ENCODE results near the gene ZBED2.

ZBED2 gene

GRCh38 chr3:111585217-111585616 lies 9.9 kb downstream of the ZBED2 start (continued):
- TF ChIP-seq REST (tag by site-specific recombination; IDR thresholded peaks at IDR 0.05) (no peak), ZSCAN23 (tag by site-specific recombination; IDR thresholded peaks at IDR 0.05) (no peak), ZNF488 (tag by site-specific recombination; IDR thresholded peaks at IDR 0.05) (no peak), ZNF324 (tag by site-specific recombination; IDR thresholded peaks at IDR 0.05) (no peak)

- Histone ChIP-seq H3K4me1 (ENCODE audit: control insufficient read depth, insufficient read depth, low read length) (no peaks in the 10 kb centered on the region), H3K9me3 (ENCODE audit: control insufficient read depth, insufficient read depth, low read depth, low read length) (no peaks in the 10 kb centered on the region), H3K27ac (ENCODE audit: extremely low read depth, low read depth, low read length) (no peak overlapping the region), H3K36me3 (ENCODE audit: control insufficient read depth in 2 of 2, insufficient read depth in 1 of 2, low read length in 2 of 2) (no peaks in the 10 kb centered on the region), H3K4me3 (ENCODE audit: low read depth, low read length) (no peak overlapping the region)
- ChIA-PET CTCF (no interaction called here), POLR2A (no interaction called here)
- TF ChIP-seq ZNF248 (tag by site-specific recombination; IDR thresholded peaks at IDR 0.05) (no peak), TRIM28 (IDR thresholded peaks at IDR 0.05; ENCODE audit: borderline replicate concordance, low read length) (no peak), KLF16 (tag by site-specific recombination; IDR thresholded peaks at IDR 0.05) (no peak), ZNF175 (tag by site-specific recombination; IDR thresholded peaks at IDR 0.05) (no peak), BCL6B (tag by site-specific recombination; IDR thresholded peaks at IDR 0.05) (no peak), ZBTB6 (tag by site-specific recombination; IDR thresholded peaks at IDR 0.05) (no peak), ZNF274 (IDR thresholded peaks at IDR 0.05; ENCODE audit: low read length) (no peak), ZNF274 (tag by site-specific recombination; IDR thresholded peaks at IDR 0.05; ENCODE audit: borderline replicate concordance) (no peak), ZNF664 (tag by site-specific recombination; IDR thresholded peaks at IDR 0.05) (no peak), ZNF677 (tag by site-specific recombination; IDR thresholded peaks at IDR 0.05) (no peak), ZNF2 (tag by site-specific recombination; IDR thresholded peaks at IDR 0.05) (no peak), ZNF76 (tag by site-specific recombination; IDR thresholded peaks at IDR 0.05; ENCODE audit: borderline replicate concordance, low read depth) (no peak), ZBTB49 (tag by site-specific recombination; IDR thresholded peaks at IDR 0.05; ENCODE audit: low read depth) (no peak), ZNF311 (tag by site-specific recombination; IDR thresholded peaks at IDR 0.05; ENCODE audit: borderline replicate concordance) (no peak), ZNF280D (tag by site-specific recombination; IDR thresholded peaks at IDR 0.05) (no peak), ZBTB11 (tag by site-specific recombination; conservative IDR thresholded peaks at IDR 0.05; ENCODE audit: low read depth) (no peak), ZNF10 (tag by site-specific recombination; IDR thresholded peaks at IDR 0.05) (no peak)
Measured at GRCh38 chr3:111584744-111585143, 10.4 kb downstream of the ZBED2 start.
